ENCODE data around the gene ATP1A4.
A peak's percentile ranks its signal among the peaks of the same experiment; 100 is the strongest.

ATP1A4 gene

DNA sequence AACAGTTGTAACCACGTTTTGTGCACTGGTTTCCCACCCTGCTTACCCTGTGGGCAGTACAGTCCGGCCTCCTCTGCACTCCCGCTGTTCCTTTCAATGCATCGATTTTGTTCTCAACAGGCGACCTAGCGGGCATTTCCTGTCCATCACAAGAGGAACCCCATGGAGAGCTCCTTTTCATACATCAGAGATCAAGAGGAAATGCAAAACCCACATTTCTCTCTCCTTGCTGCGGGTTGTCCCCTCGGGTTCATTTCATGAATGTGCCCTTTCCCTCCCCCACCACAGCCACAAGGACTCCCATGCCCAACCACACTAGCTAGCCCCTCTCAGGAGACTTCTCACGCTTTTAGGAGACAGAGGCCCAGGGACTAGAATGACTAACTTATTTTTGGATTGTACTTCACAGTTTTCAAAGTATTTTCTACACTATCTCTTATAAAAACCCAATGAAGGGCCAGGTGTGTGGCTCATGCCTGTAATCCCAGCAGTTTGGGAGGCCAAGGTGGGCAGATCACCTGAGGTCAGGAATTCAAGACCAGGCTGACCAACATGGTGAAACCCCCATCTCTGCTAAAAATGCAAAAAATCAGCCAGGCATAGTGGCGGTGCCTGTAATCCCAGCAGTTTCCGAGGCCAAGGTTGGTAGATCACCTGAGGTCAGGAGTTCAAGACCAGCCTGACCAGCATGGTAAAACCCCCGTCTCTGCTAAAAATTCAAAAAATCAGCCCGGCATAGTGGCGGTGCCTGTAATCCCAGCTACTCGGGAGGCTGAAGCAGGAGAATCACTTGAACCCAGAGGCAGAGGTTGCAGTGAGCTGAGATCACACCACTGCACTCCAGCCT, 18.4 kb downstream of the ATP1A4 start:
- no peak for DNase-seq

DNA sequence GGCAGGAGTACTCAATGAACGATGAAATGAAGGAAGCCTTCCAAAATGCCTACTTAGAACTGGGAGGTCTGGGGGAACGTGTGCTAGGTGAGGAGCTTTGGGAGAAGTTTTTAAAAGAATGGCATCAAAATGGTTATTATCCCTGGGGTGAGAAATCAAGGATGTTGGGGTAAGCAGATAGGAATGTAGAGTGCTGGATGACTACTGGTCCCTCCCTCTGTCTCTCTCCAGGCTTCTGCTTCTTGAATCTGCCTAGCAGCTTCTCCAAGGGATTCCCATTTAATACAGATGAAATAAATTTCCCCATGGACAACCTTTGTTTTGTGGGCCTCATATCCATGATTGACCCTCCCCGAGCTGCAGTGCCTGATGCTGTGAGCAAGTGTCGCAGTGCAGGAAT, 20.0 kb downstream of the ATP1A4 start:
- DNase-seq = no peak

DNA sequence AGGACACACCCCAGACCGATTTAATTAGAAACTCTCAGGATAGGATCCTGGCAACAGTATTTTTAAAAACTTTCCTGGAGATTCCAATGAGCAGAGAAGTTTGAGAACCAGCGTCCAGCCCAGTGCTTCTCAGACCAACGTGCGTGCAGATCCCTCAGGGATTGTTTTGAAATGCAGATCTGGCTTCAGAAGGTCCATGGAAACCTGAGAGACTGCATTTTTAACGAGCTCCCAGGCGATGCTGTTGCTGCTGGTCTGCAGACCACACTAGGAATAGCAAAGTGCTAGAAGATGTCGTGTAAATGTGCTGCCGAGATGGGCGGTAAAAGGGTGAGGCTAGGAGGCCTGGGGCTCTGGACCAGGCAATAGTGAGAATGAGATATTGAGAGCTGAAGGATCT, 20.6 kb downstream of the ATP1A4 start:
- DNase-seq = no peak

DNA sequence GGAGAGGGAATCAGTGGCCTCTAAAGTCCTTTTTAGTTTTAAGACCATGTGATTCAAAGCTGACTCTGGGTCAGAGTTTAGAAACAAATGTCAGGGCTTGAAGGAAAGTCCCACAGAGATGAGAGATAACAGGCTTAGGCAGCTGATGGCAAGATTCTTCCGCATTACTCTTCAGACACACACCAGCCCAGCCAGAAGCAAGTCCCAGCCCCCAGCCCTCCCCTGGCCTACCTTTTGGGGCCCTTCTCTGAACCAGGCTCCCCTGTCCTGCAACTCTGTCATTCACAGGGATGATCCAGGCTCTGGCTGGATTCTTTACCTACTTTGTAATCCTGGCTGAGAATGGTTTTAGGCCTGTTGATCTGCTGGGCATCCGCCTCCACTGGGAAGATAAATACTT, 25.8 kb downstream of the ATP1A4 start:
- DNase-seq = no peak

DNA sequence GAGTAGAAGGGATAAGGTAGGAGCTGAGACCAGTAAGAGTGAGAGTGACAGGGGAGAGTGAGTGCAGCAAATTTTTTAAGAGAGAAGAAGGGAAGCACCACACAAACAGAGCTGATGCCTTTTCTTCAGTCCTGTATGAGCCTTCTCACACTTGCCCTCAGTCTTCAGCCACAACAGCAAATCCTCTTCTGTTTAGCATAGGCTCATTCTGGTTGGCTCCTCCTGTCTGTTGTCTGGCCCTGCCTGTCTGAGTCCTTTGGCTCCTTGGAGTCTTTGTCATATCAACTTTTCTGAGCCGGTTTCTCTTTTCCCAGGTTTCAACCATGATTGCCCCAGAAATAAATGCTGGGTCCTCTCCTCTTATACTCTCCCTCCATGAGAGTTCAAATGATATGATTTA, 26.3 kb downstream of the ATP1A4 start:
- no peak for DNase-seq

DNA sequence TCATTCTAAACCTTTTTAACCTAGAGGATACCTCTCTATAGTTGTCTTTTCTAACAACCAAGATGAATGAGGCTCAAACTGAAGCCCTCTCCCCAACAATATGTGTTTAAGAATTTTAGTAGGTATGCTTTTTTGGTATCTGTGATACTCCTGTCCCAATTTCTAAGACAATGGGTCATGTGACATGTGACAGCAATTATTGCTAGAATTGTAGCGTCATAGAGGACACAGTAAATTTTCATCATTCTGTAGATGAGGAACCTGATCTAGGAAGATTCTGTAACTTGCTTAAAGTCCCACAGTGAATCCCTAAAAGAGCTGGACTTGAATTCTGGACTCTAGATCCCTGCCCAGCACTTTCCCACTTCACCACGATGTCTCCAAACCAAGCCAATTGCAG, 27.3 kb downstream of the ATP1A4 start:
- DNase-seq = no peak

DNA sequence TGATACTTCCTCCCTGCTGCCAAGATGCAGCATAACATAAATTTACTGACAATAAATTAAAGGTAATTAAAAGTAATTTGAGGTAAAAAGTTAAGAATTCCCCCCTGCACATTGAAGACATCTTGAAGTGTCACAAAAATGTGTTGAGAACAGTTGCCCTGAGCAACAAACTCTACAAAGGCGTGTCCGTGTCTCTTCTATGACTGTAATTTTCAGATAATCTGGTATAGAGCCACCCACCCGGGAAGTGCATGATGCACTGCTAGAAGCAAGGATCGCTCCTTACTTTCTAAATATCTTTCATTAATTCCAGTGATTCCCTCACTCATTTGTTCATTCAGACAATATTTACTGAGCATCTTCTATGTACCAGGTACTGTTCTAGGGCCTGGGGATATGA, 27.9 kb downstream of the ATP1A4 start:
- peak in 10 of 56 donors; percentile 9 to 46 (median 36) for DNase-seq

DNA sequence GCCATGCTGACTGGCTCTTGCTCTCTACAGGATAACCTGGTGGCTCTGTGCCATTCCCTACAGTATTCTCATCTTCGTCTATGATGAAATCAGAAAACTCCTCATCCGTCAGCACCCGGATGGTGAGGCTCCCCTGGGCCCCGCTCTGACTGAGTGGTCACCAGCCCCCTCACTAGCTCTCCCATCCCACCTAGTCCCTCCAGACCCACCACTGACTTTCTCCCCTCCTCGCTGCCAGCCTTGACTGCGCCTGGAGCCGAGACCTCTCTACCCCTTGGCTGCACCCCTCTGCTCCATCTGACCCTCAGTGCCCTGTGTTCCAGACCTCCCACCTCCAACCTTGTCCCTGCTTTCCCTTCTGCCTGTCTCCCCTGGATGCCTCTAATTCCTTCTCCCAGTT, 34.8 kb downstream of the ATP1A4 start:
- no peak for DNase-seq

DNA sequence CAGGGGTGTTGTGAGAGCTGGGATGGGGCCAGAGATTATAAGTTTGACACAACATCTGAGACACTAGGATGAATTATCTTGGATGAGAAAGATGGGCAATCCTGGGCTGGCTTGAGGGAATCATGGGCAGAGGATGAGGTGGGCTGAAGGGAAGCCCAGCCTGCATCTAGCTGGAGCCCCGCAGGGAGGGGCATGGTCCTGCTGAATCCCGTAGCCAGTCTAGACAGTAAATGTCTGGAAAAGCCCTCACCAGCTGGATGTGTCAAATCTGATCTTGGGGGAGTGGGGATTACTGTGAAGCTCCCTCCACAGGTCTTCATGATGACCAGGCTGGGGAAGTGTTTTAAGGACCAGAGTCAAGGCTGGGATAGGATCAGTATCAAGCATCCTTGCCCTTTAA, 35.3 kb downstream of the ATP1A4 start:
- no peak for DNase-seq

DNA sequence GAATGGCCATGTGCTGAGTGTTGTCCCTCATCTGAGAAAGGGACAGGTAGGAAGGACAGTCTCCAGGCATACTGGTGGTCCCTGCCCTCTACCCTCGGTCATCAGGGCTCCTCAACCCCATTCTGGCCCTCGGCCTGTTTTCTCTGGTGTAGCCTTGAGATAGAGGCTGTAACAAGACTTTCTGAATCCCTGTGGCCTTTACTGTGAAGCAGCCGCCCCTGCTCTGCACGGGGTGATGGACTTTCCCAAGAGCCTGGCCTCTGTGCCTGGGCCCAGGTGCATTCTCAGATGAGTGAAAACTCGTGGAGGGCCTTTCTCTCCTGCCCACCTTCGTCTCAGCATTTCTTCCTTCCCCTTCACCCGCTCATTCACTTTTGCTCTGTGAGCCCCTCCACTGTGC, 36.0 kb downstream of the ATP1A4 start:
- no peak for DNase-seq

DNA sequence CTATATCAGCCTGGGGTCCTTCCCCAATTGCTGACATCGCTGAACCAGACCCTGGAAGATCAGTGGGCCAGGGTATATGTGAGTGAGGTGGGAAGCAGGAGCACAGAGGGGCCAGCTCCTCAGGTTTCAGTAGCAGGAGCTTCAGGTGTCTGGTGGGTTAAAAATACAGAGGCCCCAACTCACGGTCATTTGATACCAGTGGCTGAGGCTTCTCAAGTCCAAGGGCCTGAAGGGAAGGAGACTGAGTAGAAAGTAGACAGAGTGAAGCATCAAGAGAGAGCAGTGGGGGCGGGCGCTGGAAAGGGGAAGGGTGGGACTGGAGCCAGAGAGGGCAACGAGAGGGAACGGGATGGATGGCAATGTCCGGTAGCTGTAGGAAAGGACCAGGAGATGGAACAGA, 36.9 kb downstream of the ATP1A4 start:
- DNase-seq = no peak

DNA sequence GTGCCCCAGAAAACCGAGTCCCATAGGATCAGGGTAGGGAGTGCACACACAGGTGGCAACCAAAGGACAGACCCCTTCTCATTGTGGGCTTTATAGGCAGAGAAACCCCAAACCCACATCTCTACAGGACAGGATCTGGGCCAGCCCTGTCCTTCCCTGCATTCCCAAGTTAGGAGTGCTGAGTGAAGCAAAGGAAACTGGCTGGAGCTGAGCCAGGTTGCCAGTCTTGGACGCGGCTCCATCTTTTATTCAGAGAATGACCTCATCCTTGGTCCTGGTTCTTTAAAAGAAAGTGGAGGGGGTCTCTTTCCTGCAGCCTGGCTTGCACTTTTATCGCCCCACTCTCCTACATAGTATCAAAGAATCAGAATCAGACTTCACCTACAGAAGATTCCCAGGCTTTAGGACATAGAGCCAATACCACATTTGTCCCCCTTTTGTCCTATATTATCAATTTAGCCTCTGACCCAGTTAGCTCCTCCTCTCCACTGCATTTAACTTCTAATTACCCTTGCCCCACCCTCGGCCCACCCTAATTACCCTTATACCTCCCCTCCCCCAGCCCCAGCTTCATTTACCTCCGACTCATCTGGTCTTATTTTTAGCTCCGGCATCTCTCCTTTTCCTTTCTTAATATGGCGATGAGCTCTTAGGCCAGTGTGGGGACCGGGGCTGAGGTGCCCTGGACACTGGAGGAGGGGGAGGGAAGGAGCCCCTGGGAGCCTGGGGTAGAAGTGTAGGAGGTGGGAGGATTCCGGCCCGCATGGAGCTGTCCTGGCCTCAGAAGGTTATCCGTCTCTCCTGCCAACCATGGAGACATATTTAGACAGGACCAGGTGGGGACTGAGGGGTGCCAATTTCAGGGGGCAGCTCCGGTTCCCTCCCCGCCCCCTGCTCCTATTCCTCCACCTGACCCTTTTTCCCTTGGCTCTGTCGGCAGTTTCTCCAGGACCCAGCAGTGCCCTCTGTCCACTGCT, 38.5 kb downstream of the ATP1A4 start, which contains the start of gene CASQ1:
Gene CASQ1 (plus strand): TSS at position 927 of the 977 bp plus-strand sequence. CDS start 177 bp downstream, outside the sequence.
- peak in 7 of 56 donors; percentile 12 to 47 (median 28) for DNase-seq

DNA sequence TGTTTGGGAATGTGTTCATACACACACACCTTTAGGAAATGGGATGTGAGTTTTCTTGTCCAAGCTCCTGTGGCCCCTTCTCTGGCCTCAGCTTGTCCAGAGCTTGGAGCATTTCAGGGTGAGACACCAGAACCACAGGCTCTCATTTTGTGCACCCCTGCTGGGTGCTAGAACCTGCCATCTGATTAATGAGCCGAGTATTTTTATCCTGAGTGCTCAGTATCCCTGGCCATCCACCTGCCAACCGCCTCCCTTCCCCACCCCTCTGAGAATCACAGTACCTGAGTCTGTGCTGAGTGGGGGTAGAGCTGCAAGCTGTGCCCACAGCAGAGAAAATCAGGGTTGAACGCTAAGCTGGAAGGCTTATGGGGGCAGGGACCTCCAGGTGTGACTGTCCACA, 40.4 kb downstream of the ATP1A4 start:
- DNase-seq = no peak

DNA sequence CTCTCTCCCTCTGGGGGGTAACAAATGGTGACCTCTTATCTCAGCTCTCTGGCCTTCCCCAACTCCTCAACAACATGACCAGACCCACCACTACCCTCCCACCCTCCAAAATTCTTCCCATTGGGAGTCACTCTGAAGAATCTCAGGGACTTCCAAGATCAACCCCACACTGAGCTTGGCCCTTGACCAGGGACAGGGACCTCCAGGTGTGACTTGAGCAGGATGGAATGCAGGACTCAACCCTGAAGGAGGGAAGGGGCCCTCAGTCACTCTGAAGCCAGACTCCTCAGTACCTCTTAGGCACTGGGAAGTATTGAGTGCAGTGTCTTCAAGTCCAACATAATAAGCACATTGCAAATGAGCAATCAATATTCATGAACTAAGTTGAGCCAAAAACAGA, 40.8 kb downstream of the ATP1A4 start:
- no peak for DNase-seq

DNA sequence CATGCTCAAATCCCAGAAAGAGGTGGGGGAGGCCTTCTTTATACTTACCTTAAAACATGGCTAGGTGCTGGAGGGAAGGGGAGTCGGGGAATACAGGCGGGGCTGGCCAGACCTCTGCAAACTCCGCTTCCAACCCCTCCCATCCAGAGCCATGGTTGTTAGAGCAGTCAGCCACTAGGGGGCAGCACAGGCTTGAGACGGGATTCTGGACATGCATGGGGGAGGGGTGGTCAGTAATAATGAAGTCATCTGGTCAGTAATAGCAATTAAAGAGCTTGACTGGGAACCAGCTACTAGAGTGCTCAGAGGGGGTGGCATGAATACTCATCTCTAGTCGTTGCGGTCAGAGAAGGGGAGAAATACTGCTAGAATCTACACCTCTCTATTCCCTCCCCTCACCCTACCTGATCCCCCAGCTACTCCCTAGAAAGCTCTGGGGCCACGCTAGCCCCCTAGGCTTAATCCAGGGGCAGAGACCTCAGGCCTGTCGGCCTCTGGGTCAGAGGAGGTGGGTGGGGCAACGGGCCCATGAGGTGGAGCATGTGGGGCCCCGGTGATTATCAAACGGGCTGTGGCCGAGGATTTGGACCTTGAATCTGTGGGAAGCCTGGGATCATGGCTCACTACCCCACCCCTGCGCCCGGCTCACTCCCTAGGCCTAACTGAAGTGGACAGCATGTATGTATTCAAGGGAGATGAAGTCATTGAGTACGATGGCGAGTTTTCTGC, 41.9 kb downstream of the ATP1A4 start:
- peak in 54 of 56 donors; percentile 16 to 92 (median 72) for DNase-seq

DNA sequence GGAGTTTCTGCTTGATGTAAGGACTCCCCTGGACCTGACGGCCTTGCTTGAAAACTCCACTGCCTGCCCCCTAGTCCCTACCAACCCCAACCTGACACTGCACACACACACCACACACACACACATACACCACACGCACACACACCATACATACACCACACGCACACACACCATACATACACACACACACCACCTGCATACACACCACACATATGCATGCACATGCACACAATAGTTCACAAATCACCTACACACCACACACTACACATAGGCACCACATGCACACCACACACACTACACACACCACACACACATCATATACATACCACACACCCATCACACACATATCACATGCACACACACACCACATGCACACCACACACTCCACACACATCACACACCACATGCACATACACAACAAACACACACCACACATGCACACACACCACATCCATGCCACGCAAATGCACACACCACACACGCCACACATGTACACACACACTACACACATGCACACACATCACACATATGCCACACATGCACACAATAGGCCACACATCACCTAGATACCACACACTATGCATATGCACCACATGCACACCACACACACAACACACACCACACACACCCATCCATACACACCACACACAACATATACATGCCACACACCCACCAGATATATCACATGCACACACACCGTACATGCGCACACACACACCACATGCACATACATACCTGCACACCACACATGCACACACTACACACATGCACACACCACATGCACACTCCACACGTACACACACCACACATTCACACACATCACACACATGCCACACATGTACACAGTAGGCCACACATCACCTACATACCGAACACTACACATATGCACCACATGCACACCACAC, 42.7 kb downstream of the ATP1A4 start:
- DNase-seq = no peak

DNA sequence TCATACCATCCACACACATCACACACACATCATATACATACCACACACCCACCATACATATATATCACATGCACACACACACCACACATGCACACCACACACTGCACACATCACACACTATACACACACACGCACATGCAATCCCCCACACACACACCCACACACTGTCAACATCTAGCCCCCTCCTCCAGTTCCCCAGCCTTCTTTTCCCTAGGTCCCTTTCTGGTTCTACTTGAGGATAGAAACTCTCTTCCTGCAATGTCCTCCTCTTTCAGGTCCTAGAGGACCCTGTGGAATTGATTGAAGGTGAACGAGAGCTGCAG, 43.3 kb downstream of the ATP1A4 start:
- DNase-seq = no peak

DNA sequence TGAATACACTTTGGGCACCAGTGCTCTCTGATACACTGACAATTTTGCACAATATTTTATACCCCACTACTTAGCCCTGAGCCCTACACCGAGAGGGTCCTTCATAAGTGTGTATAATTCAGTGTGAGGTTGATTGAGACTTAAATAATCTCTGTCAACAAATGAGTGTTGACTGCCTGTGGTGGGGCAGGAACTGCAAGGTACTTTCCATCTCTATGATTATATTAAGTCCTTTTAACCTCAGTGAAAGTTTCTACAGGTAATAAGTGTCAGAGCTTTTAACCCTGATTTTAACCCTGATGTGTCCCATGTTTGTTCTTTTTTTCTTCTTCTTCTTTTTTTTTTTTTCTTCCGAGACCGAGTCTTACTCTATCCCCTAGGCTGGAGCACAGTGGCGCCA, 44.7 kb downstream of the ATP1A4 start:
- DNase-seq = no peak

DNA sequence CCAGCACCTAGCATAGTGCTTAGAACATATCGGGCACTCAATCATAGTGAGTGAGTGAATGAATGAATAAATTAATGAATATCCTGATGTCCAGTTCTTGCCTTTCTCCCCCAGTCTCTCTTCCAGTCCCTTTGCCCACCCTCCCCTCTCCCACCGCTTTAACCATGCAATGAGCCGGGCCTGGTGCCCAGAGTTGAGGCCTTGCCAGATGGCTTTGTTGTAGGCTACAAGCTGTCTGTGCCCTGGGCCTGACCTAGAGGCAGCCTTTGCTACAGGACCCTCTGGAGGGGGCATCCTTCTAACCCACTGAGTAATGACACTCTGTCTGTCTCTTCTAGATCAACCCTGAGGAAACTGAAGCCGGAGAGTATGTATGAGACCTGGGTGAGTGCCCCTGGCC, 45.8 kb downstream of the ATP1A4 start:
- peak in 18 of 56 donors; percentile 5 to 74 (median 24) for DNase-seq

DNA sequence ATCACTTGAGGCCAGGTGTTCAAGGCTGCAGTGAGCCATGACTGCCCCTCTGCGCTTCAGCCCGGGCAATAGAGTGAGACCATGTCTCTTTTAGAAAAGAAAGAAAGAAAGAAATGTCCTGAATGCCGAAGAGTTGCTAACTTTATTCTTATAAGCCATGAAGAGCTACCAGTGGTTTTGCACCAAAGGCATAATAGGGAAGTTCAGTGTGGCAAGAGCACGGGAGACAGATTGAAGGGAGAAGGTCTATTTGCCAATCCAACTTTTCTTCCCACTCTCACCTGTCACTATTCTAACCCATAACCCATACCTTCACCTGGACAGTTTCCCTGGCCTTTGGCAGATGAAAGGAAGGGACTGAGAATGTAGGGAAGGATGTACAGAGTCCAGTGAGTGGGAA, 49.4 kb downstream of the ATP1A4 start:
- DNase-seq = no peak
